Dedifferentiated amniotic fluid mesenchymal stem cell (primary cell): ENCODE measurements around the gene MIP.
"Not testable (repeated sequence)": the region's sequence is repeated elsewhere in the genome, so short reads cannot be mapped to it uniquely, and the experiment has no call there.

Experiments used
- DNase-seq: peaks from one replicate; pipeline ENCODE4 v3.0.0-alpha.2; 2016; ENCODE audit errors: extremely low spot score

The MIP gene

GRCh38 chr12:56454557-56454956 is at the start of gene MIP:
TSS of gene MIP (minus strand) at chr12:56454657. CDS start at chr12:56454613, 44 bp downstream.
- no peak for DNase-seq

- not testable (repeated sequence) for DNase-seq
Measured at GRCh38 chr12:56499879-56500278, 45.4 kb upstream of the MIP start.

- DNase-seq: not testable (repeated sequence)
Measured at GRCh38 chr12:56499452-56499851, 45.0 kb upstream of the MIP start.

DNA sequence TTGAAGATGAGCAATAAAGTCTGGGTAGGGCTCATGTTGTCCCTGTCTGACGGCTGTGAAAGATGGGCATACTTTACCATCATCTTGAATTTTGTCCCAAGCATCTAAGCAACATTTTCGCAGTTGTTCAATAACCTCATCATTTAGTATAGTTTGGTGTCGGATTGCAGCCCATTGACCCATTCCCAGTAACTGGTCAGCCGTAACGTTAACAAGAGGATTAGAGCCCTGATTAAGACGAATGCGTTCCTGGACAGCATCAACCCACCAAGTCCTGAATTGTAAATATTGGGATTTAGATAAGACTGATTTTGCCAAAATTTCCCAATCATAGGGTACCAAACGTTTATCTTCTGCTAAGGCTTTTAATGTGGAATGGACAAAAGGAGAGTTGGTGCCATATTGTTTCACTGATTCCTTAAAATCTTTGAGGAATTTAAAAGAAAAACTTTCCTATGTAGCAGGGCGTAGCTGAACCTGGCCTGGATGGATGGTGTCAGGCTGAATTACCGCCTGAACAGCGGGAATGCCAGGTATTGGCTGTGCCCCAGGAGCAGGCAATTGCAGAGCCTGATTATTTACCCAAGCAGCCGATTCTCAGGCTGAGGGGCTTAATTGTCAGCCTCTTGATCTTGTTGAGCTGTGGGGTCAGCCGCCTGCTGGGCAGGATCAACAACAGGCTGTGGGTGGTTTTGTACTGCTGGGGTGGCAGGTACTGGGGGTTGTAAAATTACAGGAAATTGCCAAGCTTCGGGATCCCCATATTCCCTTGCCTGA is 43.9 kb upstream of the MIP start:
- not testable (repeated sequence) for DNase-seq

DNA sequence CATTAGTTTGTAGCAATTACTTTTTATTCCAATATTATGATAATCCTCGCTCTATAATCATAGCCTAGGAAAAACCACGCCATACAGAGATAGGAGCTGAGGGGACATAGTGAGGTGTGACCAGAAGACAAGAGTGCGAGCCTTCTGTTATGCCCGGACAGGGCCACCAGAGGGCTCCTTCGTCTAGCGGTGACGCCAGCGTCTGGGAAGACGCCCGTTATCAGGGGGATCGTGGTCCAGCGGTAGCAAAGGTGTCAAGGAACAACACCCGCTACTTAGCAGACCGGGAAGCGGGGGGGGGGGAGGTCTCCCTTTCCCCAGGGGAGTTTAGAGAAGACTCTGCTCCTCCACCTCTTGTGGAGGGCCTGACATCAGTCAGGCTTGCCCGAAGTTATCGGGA is 42.2 kb upstream of the MIP start:
- DNase-seq: not testable (repeated sequence)

- not testable (repeated sequence) for DNase-seq
Measured at GRCh38 chr12:56494481-56494880, 40.0 kb upstream of the MIP start.

GRCh38 chr12:56494106-56494415 is 39.6 kb upstream of the MIP start:
- DNase-seq: not testable (repeated sequence)

DNA sequence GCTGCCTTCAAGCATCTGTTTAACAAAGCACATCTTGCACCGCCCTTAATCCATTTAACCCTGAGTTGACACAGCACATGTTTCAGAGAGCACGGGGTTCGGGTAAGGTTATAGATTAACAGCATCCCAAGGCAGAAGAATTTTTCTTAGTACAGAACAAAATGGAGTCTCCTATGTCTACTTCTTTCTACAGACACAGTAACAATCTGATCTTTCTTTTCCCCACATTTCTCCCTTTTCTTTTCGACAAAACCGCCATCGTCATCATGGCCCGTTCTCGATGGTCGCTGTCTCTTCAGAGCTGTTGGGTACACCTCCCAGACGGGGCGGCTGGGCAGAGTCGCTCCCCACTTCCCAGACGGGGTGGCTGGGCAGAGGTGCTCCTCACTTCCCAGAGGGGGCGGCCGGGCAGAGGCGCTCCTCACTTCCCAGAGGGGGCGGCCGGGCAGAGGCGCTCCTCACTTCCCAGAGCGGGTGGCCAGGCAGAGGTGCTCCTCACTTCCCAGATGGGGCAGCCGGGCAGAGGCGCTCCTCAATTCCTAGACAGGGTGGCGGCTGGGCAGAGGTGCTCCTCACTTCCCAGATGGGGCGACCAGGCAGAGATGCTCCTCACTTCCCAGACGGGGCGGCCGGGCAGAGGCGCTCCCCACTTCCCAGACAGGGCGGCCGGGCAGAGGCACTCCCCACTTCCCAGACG is 39.1 kb upstream of the MIP start:
- not testable (repeated sequence) for DNase-seq

- no peak for DNase-seq
Measured at GRCh38 chr12:56490360-56490759, 35.9 kb upstream of the MIP start.

DNA sequence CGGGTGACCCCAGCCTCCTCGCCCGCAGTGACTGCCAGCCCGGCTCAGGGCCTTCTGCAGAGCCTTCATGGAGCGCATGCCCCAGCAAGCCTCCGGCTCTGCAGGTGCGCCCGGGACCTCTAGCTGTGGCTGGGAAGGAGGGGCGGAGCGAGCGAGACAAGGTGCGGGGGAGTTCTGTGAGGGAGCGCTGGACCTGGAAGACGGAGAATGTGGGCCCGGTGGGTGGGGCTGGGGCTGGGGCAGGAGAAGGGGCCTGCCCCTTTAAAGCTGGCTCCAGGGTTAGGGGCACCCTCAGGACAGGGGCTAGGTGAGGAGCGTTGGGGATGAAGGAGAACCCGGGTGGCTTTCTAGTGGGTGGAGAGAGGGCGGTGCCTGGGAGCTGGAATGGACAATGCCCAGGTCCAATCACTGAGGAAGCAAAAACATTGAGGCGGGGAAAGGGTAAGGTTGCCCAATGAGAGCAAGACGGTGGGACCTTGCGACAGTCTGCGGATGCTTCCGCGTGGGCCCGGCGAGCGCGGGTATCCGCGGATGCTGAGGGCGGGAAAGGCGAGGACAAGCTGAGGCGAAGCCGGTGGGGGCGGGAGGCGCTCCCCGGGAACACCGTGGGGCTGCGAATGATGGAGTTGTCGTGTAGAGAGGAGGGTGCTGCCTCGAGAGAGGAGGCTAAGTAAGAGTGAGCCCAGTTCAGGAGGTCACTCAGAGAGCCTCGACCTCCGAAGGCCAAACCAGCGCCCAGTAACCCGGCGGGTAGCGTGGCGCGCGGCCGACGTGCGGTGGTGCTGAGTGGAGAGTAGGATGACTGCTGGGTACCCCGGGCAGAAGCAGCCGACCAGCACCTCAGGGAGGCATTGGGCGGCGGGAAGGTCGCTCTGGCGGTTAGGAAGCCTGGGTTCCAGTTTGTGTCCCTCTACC is 33.8 kb upstream of the MIP start, which contains the start of gene GLS2:
Gene GLS2, minus strand, starts transcription at position 121 of the 915 bp plus-strand sequence. Its CDS starts 43 bp downstream, at position 78.
- DNase-seq: peak; percentile 61

GRCh38 chr12:56487448-56488040 is 33.1 kb upstream of the MIP start:
- no peak for DNase-seq

- no peak for DNase-seq
Measured at GRCh38 chr12:56486694-56487093, 32.2 kb upstream of the MIP start.

- DNase-seq: no peak
Measured at GRCh38 chr12:56484566-56484965, 30.1 kb upstream of the MIP start.

DNA sequence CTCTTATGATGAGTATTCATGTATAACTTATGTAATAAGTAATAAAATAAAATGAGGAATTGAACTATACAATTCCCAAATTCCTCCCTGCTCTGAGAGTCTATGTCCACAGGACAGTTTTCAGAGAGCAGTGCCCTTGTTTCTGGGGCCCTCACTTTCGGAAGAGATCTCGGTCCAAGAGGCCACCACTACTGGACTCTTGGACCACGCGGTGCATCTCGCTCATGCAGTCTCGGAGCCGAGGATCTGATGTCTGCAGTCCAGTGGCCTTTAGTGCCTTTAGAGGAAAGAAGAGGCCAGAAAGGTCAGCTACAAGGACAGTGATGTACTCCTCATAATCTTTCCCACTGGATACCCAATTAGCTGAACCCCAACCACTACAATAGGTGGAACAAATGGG is 25.2 kb upstream of the MIP start:
- no peak for DNase-seq

DNA sequence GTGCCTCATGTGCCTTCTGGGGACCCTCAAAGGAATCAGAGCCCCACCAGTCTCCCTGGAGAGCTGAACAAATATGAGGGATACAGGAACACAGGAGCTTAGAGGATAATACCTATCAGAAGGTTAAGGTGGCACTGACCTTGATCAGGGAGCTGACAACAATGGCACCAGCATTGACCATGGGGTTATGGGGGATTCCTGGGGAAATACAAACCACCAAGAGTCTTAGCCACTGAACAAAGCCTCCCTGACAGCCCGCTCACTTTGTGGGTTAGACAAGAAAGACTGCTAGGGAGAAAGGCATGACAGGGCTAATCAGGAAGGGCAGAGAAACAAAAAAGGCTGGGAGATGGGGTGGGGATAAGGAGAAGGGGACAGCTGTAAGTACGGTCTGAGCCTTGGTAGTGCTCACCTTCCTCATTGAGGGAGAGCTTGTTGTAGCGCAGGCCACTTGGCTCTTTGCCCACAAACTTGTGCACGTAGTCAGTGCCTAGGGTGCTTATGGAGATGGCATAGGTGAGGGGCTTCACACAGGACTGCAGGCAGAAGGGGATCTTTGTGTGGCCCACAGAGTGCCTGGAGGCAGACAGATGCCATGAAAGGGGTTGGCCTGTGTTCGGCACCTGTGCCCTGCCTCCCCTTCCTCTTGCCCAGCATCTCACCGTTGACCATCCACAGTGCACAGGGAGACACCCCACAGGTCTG is 23.2 kb upstream of the MIP start:
- no peak for DNase-seq

DNA sequence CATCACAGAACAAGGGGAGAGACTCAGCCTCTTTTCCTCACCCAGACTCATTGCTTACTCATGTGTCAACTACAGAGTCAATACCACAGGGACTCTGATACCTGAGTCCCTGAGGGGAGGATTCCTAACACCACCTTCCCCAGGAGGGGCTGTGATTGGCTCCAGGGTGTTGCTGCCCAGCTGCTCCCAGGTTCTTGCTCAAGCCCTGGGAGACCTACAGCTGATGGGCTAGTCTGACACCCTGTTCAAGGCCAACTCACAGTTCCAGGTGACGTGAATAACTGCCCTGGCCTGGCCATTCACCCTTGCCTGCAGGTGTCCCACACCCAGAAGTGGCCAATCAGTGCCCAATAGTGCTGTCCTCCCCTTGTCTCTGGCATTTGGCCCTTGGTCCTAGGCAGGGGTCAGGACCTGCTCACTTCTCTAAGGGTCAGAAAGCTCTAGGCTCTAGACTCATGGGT is 22.5 kb upstream of the MIP start:
- no peak for DNase-seq

DNA sequence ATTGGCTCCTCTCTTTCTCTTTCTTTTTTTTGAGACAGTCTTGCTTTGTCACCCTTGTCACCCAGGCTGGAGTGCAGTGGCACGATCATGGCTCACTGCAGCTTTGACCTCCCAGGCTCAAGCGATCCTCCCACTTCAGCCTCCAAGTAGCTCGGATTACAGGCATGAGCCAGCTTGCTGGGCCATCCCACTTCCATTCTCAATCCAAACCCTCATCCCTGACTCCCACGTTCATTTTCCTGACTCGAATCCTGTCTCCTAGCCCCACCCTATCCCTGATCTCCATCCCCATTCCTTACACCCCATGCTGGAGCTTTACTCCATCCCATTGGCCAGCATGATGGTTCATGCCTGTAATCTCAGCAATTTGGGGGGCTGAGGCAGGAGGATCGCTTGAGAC is 21.7 kb upstream of the MIP start:
- DNase-seq: no peak

DNA sequence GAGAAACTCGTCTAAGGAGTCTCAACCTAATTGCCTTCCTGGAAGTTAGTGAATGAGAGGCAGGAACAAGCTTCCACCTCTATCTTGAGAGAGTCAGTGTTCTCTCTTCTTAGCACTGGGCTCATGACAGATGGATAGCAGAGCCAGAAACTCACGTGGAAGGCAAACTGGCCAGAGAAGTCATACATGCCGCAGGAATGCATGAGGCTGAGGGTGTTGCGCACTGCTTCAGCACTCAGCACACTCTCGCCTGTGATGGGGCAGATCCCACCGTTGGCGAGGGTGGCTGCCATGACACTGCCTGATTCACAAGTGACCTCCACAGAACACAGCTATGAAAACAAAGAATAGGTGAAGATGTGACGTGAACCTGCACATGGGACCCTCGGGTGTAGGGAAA is 19.9 kb upstream of the MIP start:
- no peak for DNase-seq

- DNase-seq: no peak
Measured at GRCh38 chr12:56469007-56469930, 14.8 kb upstream of the MIP start.
